Measurements from ENCODE around the gene XRCC6.
"Not testable (repeated sequence)": the region's sequence is repeated elsewhere in the genome, so short reads cannot be mapped to it uniquely, and the experiment has no call there.

XRCC6 gene

GRCh38 chr22:41612603-41613306 lies 8.3 kb upstream of the XRCC6 start:
- Mint-ChIP-seq H3K9me3 (no peaks in the 10 kb centered on the region), H3K27me3 (no peaks in the 10 kb centered on the region)
- no peak for ATAC-seq (replicated peaks)

GRCh38 chr22:41613456-41613855 lies 7.6 kb upstream of the XRCC6 start:
- no peaks in the 10 kb centered on the region for H3K27me3 Mint-ChIP-seq
- H3K4me1 Mint-ChIP-seq (ENCODE audit: low read depth in 2 of 2) = peaks cover 5 to 7% of the 10 kb centered on the region in 2 donors
- H3K27ac Mint-ChIP-seq = no peak overlapping the region
- H3K9me3 Mint-ChIP-seq = no peaks in the 10 kb centered on the region
- H3K36me3 Mint-ChIP-seq (ENCODE audit: insufficient read depth) = peaks cover 14% of the 10 kb centered on the region
- no peak overlapping the region for H3K4me3 Mint-ChIP-seq
- ATAC-seq (replicated peaks) (no peak), DNase-seq (no peak)

More at GRCh38 chr22:41612603-41613306, 8.3 kb upstream of the XRCC6 start:
- H3K36me3 Mint-ChIP-seq (ENCODE audit: insufficient read depth) = peaks cover 9% of the 10 kb centered on the region
- H3K4me1 Mint-ChIP-seq (ENCODE audit: low read depth in 2 of 2) = peaks cover 4% of the 10 kb centered on the region in 2 donors
- DNase-seq = no peak
- H3K4me3 Mint-ChIP-seq = no peak overlapping the region
- H3K27ac Mint-ChIP-seq = no peak overlapping the region

GRCh38 chr22:41619979-41620588 lies 1.0 kb upstream of the XRCC6 start:
- peak; percentile 14 for ATAC-seq (replicated peaks)
- Mint-ChIP-seq H3K4me1 (ENCODE audit: low read depth in 2 of 2) (peaks cover 26 to 30% of the 10 kb centered on the region in 2 donors), H3K27me3 (no peaks in the 10 kb centered on the region), H3K9me3 (no peaks in the 10 kb centered on the region), H3K27ac (peak overlapping the region; percentile 96 to 99), H3K36me3 (ENCODE audit: insufficient read depth) (peaks cover 54% of the 10 kb centered on the region), H3K4me3 (peak overlapping the region; percentile 91 to 100)
- DNase-seq = peak; percentile 29 to 37 (median 31)

GRCh38 chr22:41620589-41621098 lies 451 bp upstream of the XRCC6 start, which contains the start of gene DESI1:
TSS of gene DESI1 (minus strand) at chr22:41621043. CDS start at chr22:41620839, 204 bp downstream.
- Mint-ChIP-seq H3K36me3 (ENCODE audit: insufficient read depth) (peaks cover 59% of the 10 kb centered on the region), H3K4me1 (ENCODE audit: low read depth in 2 of 2) (peaks cover 26 to 30% of the 10 kb centered on the region in 2 donors), H3K9me3 (no peaks in the 10 kb centered on the region), H3K27ac (peak within 1 kb of the TSS; percentile 96 to 99), H3K4me3 (peak within 1 kb of the TSS; percentile 91 to 100), H3K27me3 (no peaks in the 10 kb centered on the region)
- ATAC-seq (replicated peaks) (peak; percentile 23), DNase-seq (no peak)

GRCh38 chr22:41621911-41622179 lies 750 bp downstream of the XRCC6 start:
- peak overlapping the region; percentile 91 to 100 for H3K4me3 Mint-ChIP-seq
- no peaks in the 10 kb centered on the region for H3K9me3 Mint-ChIP-seq
- peaks cover 26 to 30% of the 10 kb centered on the region in 2 donors for H3K4me1 Mint-ChIP-seq (ENCODE audit: low read depth in 2 of 2)
- H3K36me3 Mint-ChIP-seq (ENCODE audit: insufficient read depth) = peaks cover 69% of the 10 kb centered on the region
- DNase-seq (no peak), ATAC-seq (replicated peaks) (no peak)
- H3K27ac Mint-ChIP-seq = peak overlapping the region; percentile 96 to 99
- no peaks in the 10 kb centered on the region for H3K27me3 Mint-ChIP-seq

GRCh38 chr22:41625577-41625976 lies 4.5 kb downstream of the XRCC6 start:
- ATAC-seq (replicated peaks) = no peak
- Mint-ChIP-seq H3K27me3 (no peaks in the 10 kb centered on the region), H3K4me3 (no peak overlapping the region), H3K36me3 (ENCODE audit: insufficient read depth) (peaks cover 96% of the 10 kb centered on the region), H3K4me1 (ENCODE audit: low read depth in 2 of 2) (peaks cover 16 to 28% of the 10 kb centered on the region in 2 donors), H3K27ac (no peak overlapping the region), H3K9me3 (no peaks in the 10 kb centered on the region)
- no peak for DNase-seq

- H3K4me3 Mint-ChIP-seq; H3K9me3 Mint-ChIP-seq; H3K27ac Mint-ChIP-seq; H3K27me3 Mint-ChIP-seq; DNase-seq; ATAC-seq (replicated peaks): not testable (repeated sequence)
- peaks cover 6 to 22% of the 10 kb centered on the region in 2 donors for H3K4me1 Mint-ChIP-seq (ENCODE audit: low read depth in 2 of 2)
- peaks cover 82% of the 10 kb centered on the region for H3K36me3 Mint-ChIP-seq (ENCODE audit: insufficient read depth)
Observed at GRCh38 chr22:41631115-41631514, 10.0 kb downstream of the XRCC6 start.

- not testable (repeated sequence) for H3K27ac Mint-ChIP-seq; H3K4me3 Mint-ChIP-seq; ATAC-seq (replicated peaks); DNase-seq; H3K27me3 Mint-ChIP-seq; H3K9me3 Mint-ChIP-seq
- H3K4me1 Mint-ChIP-seq (ENCODE audit: low read depth in 2 of 2) = peaks cover 6 to 22% of the 10 kb centered on the region in 2 donors
- H3K36me3 Mint-ChIP-seq (ENCODE audit: insufficient read depth) = peaks cover 82% of the 10 kb centered on the region
Observed at GRCh38 chr22:41631615-41632014, 10.5 kb downstream of the XRCC6 start.

- H3K4me3 Mint-ChIP-seq; H3K9me3 Mint-ChIP-seq; H3K27me3 Mint-ChIP-seq; DNase-seq; ATAC-seq (replicated peaks); H3K27ac Mint-ChIP-seq; H3K4me1 Mint-ChIP-seq (ENCODE audit: low read depth in 2 of 2): not testable (repeated sequence)
- peaks cover 82% of the 10 kb centered on the region for H3K36me3 Mint-ChIP-seq (ENCODE audit: insufficient read depth)
Observed at GRCh38 chr22:41634610-41635009, 13.5 kb downstream of the XRCC6 start.

- no peak overlapping the region for H3K27ac Mint-ChIP-seq
- H3K4me1 Mint-ChIP-seq (ENCODE audit: low read depth in 2 of 2) = peaks cover 0 to 7% of the 10 kb centered on the region in 2 donors
- DNase-seq (no peak), ATAC-seq (replicated peaks) (no peak)
- H3K36me3 Mint-ChIP-seq (ENCODE audit: insufficient read depth) = peaks cover 93% of the 10 kb centered on the region
- H3K27me3 Mint-ChIP-seq = no peaks in the 10 kb centered on the region
- no peaks in the 10 kb centered on the region for H3K9me3 Mint-ChIP-seq
- no peak overlapping the region for H3K4me3 Mint-ChIP-seq
Observed at GRCh38 chr22:41636467-41636866, 15.4 kb downstream of the XRCC6 start.

GRCh38 chr22:41637623-41638022 lies 16.5 kb downstream of the XRCC6 start:
- not testable (repeated sequence) for DNase-seq; H3K9me3 Mint-ChIP-seq; H3K27ac Mint-ChIP-seq; H3K4me3 Mint-ChIP-seq; H3K27me3 Mint-ChIP-seq; ATAC-seq (replicated peaks)
- peaks cover 0 to 14% of the 10 kb centered on the region in 2 donors for H3K4me1 Mint-ChIP-seq (ENCODE audit: low read depth in 2 of 2)
- peaks cover 93% of the 10 kb centered on the region for H3K36me3 Mint-ChIP-seq (ENCODE audit: insufficient read depth)

- no peaks in the 10 kb centered on the region for H3K27me3 Mint-ChIP-seq
- H3K27ac Mint-ChIP-seq = no peak overlapping the region
- peaks cover 93% of the 10 kb centered on the region for H3K36me3 Mint-ChIP-seq (ENCODE audit: insufficient read depth)
- DNase-seq (no peak), ATAC-seq (replicated peaks) (no peak)
- peaks cover 0 to 14% of the 10 kb centered on the region in 2 donors for H3K4me1 Mint-ChIP-seq (ENCODE audit: low read depth in 2 of 2)
- H3K4me3 Mint-ChIP-seq = no peak overlapping the region
- no peaks in the 10 kb centered on the region for H3K9me3 Mint-ChIP-seq
Observed at GRCh38 chr22:41638124-41638523, 17.0 kb downstream of the XRCC6 start.

- no peaks in the 10 kb centered on the region for H3K9me3 Mint-ChIP-seq
- DNase-seq (no peak), ATAC-seq (replicated peaks) (no peak)
- no peaks in the 10 kb centered on the region for H3K27me3 Mint-ChIP-seq
- H3K4me1 Mint-ChIP-seq (ENCODE audit: low read depth in 2 of 2) = peaks cover 0 to 14% of the 10 kb centered on the region in 2 donors
- H3K36me3 Mint-ChIP-seq (ENCODE audit: insufficient read depth) = peaks cover 93% of the 10 kb centered on the region
- no peak overlapping the region for H3K27ac Mint-ChIP-seq
- no peak overlapping the region for H3K4me3 Mint-ChIP-seq
Observed at GRCh38 chr22:41638748-41639147, 17.7 kb downstream of the XRCC6 start.

GRCh38 chr22:41641854-41642253 lies 20.8 kb downstream of the XRCC6 start:
- Mint-ChIP-seq H3K4me1 (ENCODE audit: low read depth in 2 of 2) (peaks cover 0 to 6% of the 10 kb centered on the region in 2 donors), H3K27ac (no peak overlapping the region), H3K36me3 (ENCODE audit: insufficient read depth) (peaks cover 98% of the 10 kb centered on the region), H3K27me3 (no peaks in the 10 kb centered on the region), H3K4me3 (no peak overlapping the region), H3K9me3 (no peaks in the 10 kb centered on the region)
- DNase-seq (no peak), ATAC-seq (replicated peaks) (no peak)

Data from effector memory CD8-positive, alpha-beta T cell (primary cell).